Measurements from ENCODE around the gene TGFBR3.

Gene TGFBR3

DNA sequence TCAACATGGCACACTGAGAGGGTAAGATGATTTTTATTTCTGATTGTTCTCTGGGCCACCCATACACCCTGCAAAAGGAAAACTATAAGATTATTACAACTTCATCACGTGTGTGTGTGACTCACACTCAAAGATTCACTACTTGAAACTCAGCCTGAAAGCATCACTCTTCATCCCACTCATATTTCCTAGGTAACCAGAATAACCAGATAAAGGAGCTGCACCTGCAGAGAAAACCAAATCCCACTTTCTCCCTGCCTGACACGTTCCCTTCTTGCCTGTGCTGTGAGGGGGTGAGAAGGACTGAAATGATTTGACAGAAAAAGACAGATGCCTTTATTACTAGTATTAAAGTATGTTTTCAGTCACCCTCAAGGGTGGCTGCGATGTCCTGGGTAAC is 131.6 kb downstream of the TGFBR3 start:
- Histone ChIP-seq H3K4me3 (ENCODE audit: insufficient read depth, low read length, poor library complexity, severe bottlenecking) (no peak overlapping the region), H3K79me2 (ENCODE audit: insufficient read depth, low read length) (no peaks in the 10 kb centered on the region), H3K9ac (ENCODE audit: low read length) (no peak overlapping the region), H3K36me3 (ENCODE audit: low read length) (no peaks in the 10 kb centered on the region), H4K20me1 (ENCODE audit: low read depth, low read length) (no peaks in the 10 kb centered on the region), H3K27me3 (ENCODE audit: low read length) (no peaks in the 10 kb centered on the region), H3F3A (ENCODE audit: insufficient read depth) (no peaks in the 10 kb centered on the region), H2AFZ (ENCODE audit: low read depth, low read length, severe bottlenecking) (no peak overlapping the region), H3K4me2 (ENCODE audit: low read depth, low read length, poor library complexity, severe bottlenecking) (no peak overlapping the region), H3K27ac (ENCODE audit: low read depth, low read length) (no peak overlapping the region), H3K9me3 (ENCODE audit: insufficient read depth, low read length) (no peaks in the 10 kb centered on the region), H3K9me2 (replicated peaks; ENCODE audit: insufficient read depth, low read length) (no peaks in the 10 kb centered on the region)
- TF ChIP-seq, protein P1, sequence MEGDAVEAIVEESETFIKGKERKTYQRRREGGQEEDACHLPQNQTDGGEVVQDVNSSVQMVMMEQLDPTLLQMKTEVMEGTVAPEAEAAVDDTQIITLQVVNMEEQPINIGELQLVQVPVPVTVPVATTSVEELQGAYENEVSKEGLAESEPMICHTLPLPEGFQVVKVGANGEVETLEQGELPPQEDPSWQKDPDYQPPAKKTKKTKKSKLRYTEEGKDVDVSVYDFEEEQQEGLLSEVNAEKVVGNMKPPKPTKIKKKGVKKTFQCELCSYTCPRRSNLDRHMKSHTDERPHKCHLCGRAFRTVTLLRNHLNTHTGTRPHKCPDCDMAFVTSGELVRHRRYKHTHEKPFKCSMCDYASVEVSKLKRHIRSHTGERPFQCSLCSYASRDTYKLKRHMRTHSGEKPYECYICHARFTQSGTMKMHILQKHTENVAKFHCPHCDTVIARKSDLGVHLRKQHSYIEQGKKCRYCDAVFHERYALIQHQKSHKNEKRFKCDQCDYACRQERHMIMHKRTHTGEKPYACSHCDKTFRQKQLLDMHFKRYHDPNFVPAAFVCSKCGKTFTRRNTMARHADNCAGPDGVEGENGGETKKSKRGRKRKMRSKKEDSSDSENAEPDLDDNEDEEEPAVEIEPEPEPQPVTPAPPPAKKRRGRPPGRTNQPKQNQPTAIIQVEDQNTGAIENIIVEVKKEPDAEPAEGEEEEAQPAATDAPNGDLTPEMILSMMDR (IDR thresholded peaks at IDR 0.05; ENCODE audit: insufficient read depth, low read length, poor library complexity, severe bottlenecking), result no peak
- TF ChIP-seq EZH2phosphoT487 (conservative IDR thresholded peaks at IDR 0.05; ENCODE audit: low read length), result no peak

DNA sequence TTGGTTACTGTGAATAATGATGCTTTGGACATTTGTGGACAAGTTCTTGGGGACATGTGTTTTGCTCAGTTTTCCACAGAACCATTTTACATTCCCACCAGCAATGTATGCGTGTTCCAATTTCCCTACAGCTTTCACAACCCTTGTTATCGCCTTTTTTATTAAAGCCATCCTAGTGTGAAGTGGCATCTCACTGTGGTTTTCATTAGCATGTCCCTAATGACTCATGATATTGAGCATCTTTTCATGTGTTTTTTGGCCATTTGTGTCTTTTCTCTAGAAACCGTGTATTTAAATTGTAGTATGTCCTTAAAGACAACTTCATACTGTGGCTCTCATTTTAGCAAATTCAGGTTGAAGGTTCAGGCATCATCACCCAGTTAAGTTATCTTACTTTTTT is 132.1 kb downstream of the TGFBR3 start:
- H3K79me2 ChIP-seq (ENCODE audit: insufficient read depth, low read length), result no peaks in the 10 kb centered on the region
- TF ChIP-seq EZH2phosphoT487 (conservative IDR thresholded peaks at IDR 0.05; ENCODE audit: low read length), result no peak
- TF ChIP-seq, protein P1 (IDR thresholded peaks at IDR 0.05; ENCODE audit: insufficient read depth, low read length, poor library complexity, severe bottlenecking), result no peak
- no peak overlapping the region for H3K27ac ChIP-seq (ENCODE audit: low read depth, low read length)
- no peak overlapping the region for H3K4me3 ChIP-seq (ENCODE audit: insufficient read depth, low read length, poor library complexity, severe bottlenecking)
- no peak overlapping the region for H2AFZ ChIP-seq (ENCODE audit: low read depth, low read length, severe bottlenecking)
- no peaks in the 10 kb centered on the region for H3K36me3 ChIP-seq (ENCODE audit: low read length)
- H3K9me3 ChIP-seq (ENCODE audit: insufficient read depth, low read length), result no peaks in the 10 kb centered on the region
- no peaks in the 10 kb centered on the region for H3K27me3 ChIP-seq (ENCODE audit: low read length)
- H3F3A ChIP-seq (ENCODE audit: insufficient read depth), result no peaks in the 10 kb centered on the region
- H4K20me1 ChIP-seq (ENCODE audit: low read depth, low read length), result no peaks in the 10 kb centered on the region
- H3K9ac ChIP-seq (ENCODE audit: low read length), result no peak overlapping the region
- no peaks in the 10 kb centered on the region for H3K9me2 ChIP-seq (replicated peaks; ENCODE audit: insufficient read depth, low read length)
- H3K4me2 ChIP-seq (ENCODE audit: low read depth, low read length, poor library complexity, severe bottlenecking), result no peak overlapping the region

DNA sequence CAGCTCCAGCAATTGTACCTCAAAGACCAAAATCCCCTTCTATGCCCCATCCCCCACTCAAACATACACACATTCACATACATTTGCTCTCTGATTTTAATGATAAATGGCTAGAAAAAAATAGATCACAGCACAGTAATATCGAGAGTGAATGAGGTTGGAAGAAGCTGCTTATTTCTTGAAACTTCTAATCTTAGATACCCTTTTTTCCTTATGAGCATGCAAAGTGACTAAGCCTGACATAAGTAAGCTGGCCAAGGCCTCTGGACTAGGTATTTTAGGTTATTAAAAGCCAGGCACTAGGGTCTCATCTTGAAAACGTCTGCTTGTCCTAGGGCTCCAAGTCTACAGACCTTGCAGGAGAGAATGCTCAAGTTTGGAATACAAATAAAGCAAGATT is 133.6 kb downstream of the TGFBR3 start:
- Histone ChIP-seq H3K4me3 (ENCODE audit: insufficient read depth, low read length, poor library complexity, severe bottlenecking) (no peak overlapping the region), H3K79me2 (ENCODE audit: insufficient read depth, low read length) (no peaks in the 10 kb centered on the region), H3K27ac (ENCODE audit: low read depth, low read length) (no peak overlapping the region), H3K9me3 (ENCODE audit: insufficient read depth, low read length) (no peaks in the 10 kb centered on the region), H4K20me1 (ENCODE audit: low read depth, low read length) (no peaks in the 10 kb centered on the region), H3K4me2 (ENCODE audit: low read depth, low read length, poor library complexity, severe bottlenecking) (no peak overlapping the region), H3K9ac (ENCODE audit: low read length) (no peak overlapping the region), H3K27me3 (ENCODE audit: low read length) (no peaks in the 10 kb centered on the region), H3K36me3 (ENCODE audit: low read length) (no peaks in the 10 kb centered on the region), H2AFZ (ENCODE audit: low read depth, low read length, severe bottlenecking) (no peak overlapping the region), H3F3A (ENCODE audit: insufficient read depth) (no peaks in the 10 kb centered on the region), H3K9me2 (replicated peaks; ENCODE audit: insufficient read depth, low read length) (no peaks in the 10 kb centered on the region)
- no peak for TF ChIP-seq EZH2phosphoT487 (conservative IDR thresholded peaks at IDR 0.05; ENCODE audit: low read length)
- TF ChIP-seq, protein P1 (IDR thresholded peaks at IDR 0.05; ENCODE audit: insufficient read depth, low read length, poor library complexity, severe bottlenecking), result no peak
